Measurements from ENCODE around the gene ZNF497. TPM values are rescaled to one million over a fixed set of nuclear protein-coding genes. Genes with fewer than 3 reads are reported as not detected.

ZNF497 gene
- total and polyA plus RNA-seq, 10 donors = 0.44 to 3.0 (median 1.0) TPM

GRCh38 chr19:58334691-58335249 is 27.8 kb downstream of the ZNF497 start:
- Histone ChIP-seq H3K4me3 (no peak overlapping the region), H3K9me3 (peaks cover 0 to 8% (median 0%) of the 10 kb centered on the region in 8 donors), H3K36me3 (peaks cover 0 to 51% (median 30%) of the 10 kb centered on the region in 6 donors), H3K27ac (no peak overlapping the region), H3K27me3 (replicated peaks in 1 of 7) (no peaks in the 10 kb centered on the region), H3K4me1 (no peaks in the 10 kb centered on the region)
- no peak for TF ChIP-seq POLR2AphosphoS5 (IDR thresholded peaks at IDR 0.05)
- no peak for TF ChIP-seq CTCF (IDR thresholded peaks at IDR 0.05 in 8 of 11, conservative IDR thresholded peaks at IDR 0.05 in 3 of 11)
- WGBS, 5 donors = 94 to 98% (median 95%) methylated on average over 14 to 19 of the region's 19 CpGs
- DNase-seq = no peak
- intact Hi-C loops (cut with DNase I; ENCODE audit: low total_unique reads) = no loop called here

GRCh38 chr19:58332697-58333096 is 29.9 kb downstream of the ZNF497 start:
- Histone ChIP-seq H3K36me3 (peaks cover 0 to 30% (median 16%) of the 10 kb centered on the region in 6 donors), H3K27ac (no peak overlapping the region), H3K4me1 (peaks cover 5 to 19% (median 13%) of the 10 kb centered on the region in 6 donors), H3K27me3 (replicated peaks in 1 of 7) (no peaks in the 10 kb centered on the region), H3K9me3 (no peaks in the 10 kb centered on the region), H3K4me3 (no peak overlapping the region)
- 60 to 86% (median 81%) methylated on average over 1 of the region's 1 CpG for WGBS, 5 donors
- intact Hi-C loops (cut with DNase I; ENCODE audit: low total_unique reads) = no loop called here
- no peak for TF ChIP-seq POLR2A (IDR thresholded peaks at IDR 0.05)
- no peak for DNase-seq

- H3K4me3 ChIP-seq = no peak overlapping the region
- no peak overlapping the region for H3K27ac ChIP-seq
- 81 to 100% (median 90%) methylated on average over 4 of the region's 4 CpGs for WGBS, 5 donors
- H3K9me3 ChIP-seq = no peaks in the 10 kb centered on the region
- TF ChIP-seq CTCF (IDR thresholded peaks at IDR 0.05 in 8 of 11, conservative IDR thresholded peaks at IDR 0.05 in 3 of 11) (no peak), POLR2A (IDR thresholded peaks at IDR 0.05) (no peak), POLR2AphosphoS5 (IDR thresholded peaks at IDR 0.05) (no peak)
- H3K36me3 ChIP-seq = peaks cover 0 to 11% (median 8%) of the 10 kb centered on the region in 6 donors
- intact Hi-C loops (cut with DNase I; ENCODE audit: low total_unique reads) = no loop called here
- DNase-seq = no peak
- H3K27me3 ChIP-seq (replicated peaks in 1 of 7) = no peaks in the 10 kb centered on the region
- H3K4me1 ChIP-seq = peaks cover 15 to 35% (median 28%) of the 10 kb centered on the region in 6 donors
These were observed 32.1 kb downstream of the ZNF497 start for GRCh38 chr19:58330458-58330857.

- H3K4me3 ChIP-seq = no peak overlapping the region
- no peaks in the 10 kb centered on the region for H3K36me3 ChIP-seq
- no peak for DNase-seq
- WGBS, 5 donors = 65 to 67% (median 65%) methylated on average over 10 of the region's 10 CpGs
- H3K27me3 ChIP-seq (replicated peaks in 1 of 7) = no peaks in the 10 kb centered on the region
- TF ChIP-seq CTCF (IDR thresholded peaks at IDR 0.05 in 8 of 11, conservative IDR thresholded peaks at IDR 0.05 in 3 of 11) (peak in 2 of 11 experiments; percentile 13 to 17), POLR2AphosphoS5 (IDR thresholded peaks at IDR 0.05) (no peak)
- intact Hi-C loops (cut with DNase I; ENCODE audit: low total_unique reads) = no loop called here
- no peak overlapping the region for H3K27ac ChIP-seq
- no peaks in the 10 kb centered on the region for H3K9me3 ChIP-seq
- H3K4me1 ChIP-seq = peaks cover 15 to 40% (median 29%) of the 10 kb centered on the region in 6 donors
These were observed 33.6 kb downstream of the ZNF497 start for GRCh38 chr19:58328999-58329398.
